HepG2 (cell line): ENCODE results near the gene IPO9. TPM values are rescaled to one million over a fixed set of nuclear protein-coding genes. Genes with fewer than 3 reads are reported as not detected.

Source experiments
- ATAC-seq: fragments of 200-7000 bp; cut with Tn5 transposase; 3 replicates; pipeline ENCODE4 v1.9.1; 2020; ENCODE audit warnings: mild to moderate bottlenecking, moderate library complexity
- BruUV-seq: library from RNA; stranded (reverse); fragments of 400-500 nt; replicated peaks from 2 replicates; lab custom pipeline; 2021; lab: Mats Ljungman, UMichigan
- CTCF ChIA-PET: fragments of 300-600 bp; formaldehyde crosslinking; extraction: SDS; loops from one replicate; lab custom pipeline; 2021; ENCODE audit warnings: low total read pairs, inconsistent platforms, low intra/inter-chr PET ratio; lab: Yijun Ruan, JAX
- POLR2A ChIA-PET: fragments of 350-600 bp; sonication (Branson Sonifier 250); formaldehyde crosslinking; loops from one replicate; lab custom pipeline; 2020; ENCODE audit warnings: antibody characterized with exemption, inconsistent platforms; lab: Yijun Ruan, JAX
- DNase-seq: peaks from one replicate; pipeline ENCODE4 v3.0.0-alpha.2; 2015; ENCODE audit warnings: low spot score
- FAIRE-seq: peaks from 3 replicates; lab custom pipeline; 2011; peaks lifted over from hg19 to GRCh38; lab: Jason Lieb, UNC
- H2AFZ ChIP-seq: one replicate; pipeline ENCODE4 v1.6.1; 2011; ENCODE audit warnings: low read length, inconsistent platforms
- H3K27ac ChIP-seq: fragments of 300-600 bp; 3 replicates; pipeline ENCODE4 v1.8.0; 2011; ENCODE audit warnings: mixed run types, mild to moderate bottlenecking, mixed read lengths, low read length, inconsistent platforms; ENCODE audit not compliant: insufficient read depth; ENCODE audit errors: extremely low read length
- H3K27me3 ChIP-seq, 2 experiments: fragments of 200-600 bp in 1 of 2; 2 replicates in 1 of 2; 3 replicates in 1 of 2; pipeline versions ENCODE4 v1.6.0 to v1.8.0; 2011; ENCODE audit warnings: low read length in 2 of 2, mild to moderate bottlenecking in 2 of 2, moderate library complexity in 2 of 2, inconsistent platforms in 1 of 2; ENCODE audit not compliant: insufficient read depth in 2 of 2, control insufficient read depth in 1 of 2
- H3K36me3 ChIP-seq, 2 experiments: fragments of 200-600 bp in 1 of 2; replicated peaks in 1 of 2; 2 replicates in 1 of 2; 3 replicates in 1 of 2; pipeline versions ENCODE4 v1.5.1 to v1.8.0; 2011; ENCODE audit warnings: low read length in 2 of 2, inconsistent platforms in 1 of 2; ENCODE audit not compliant: insufficient read depth in 2 of 2, control insufficient read depth in 1 of 2
- H3K4me1 ChIP-seq: 2 replicates; pipeline ENCODE4 v1.5.1; 2012; ENCODE audit warnings: low read length, inconsistent platforms; ENCODE audit not compliant: insufficient read depth
- H3K4me2 ChIP-seq: 2 replicates; pipeline ENCODE4 v1.6.0; 2011; ENCODE audit warnings: low read depth, low read length, inconsistent platforms
- H3K4me3 ChIP-seq, 3 experiments: fragments of 200-600 bp in 1 of 3; sonication (generic), shearing (Covaris generic) in 1 of 3; replicated peaks in 1 of 3; 2 replicates each; pipeline ENCODE4 v1.5.1; 2011 to 2016; ENCODE audit warnings: low read length in 3 of 3, inconsistent platforms in 2 of 3, low read depth in 2 of 3, mild to moderate bottlenecking in 2 of 3, control low read depth in 1 of 3, mixed read lengths in 1 of 3; ENCODE audit not compliant: insufficient read depth in 1 of 3
- H3K79me2 ChIP-seq: one replicate; pipeline ENCODE4 v1.6.1; 2011; ENCODE audit warnings: low read length, inconsistent platforms; ENCODE audit not compliant: insufficient read depth
- H3K9ac ChIP-seq: 2 replicates; pipeline ENCODE4 v1.6.0; 2011; ENCODE audit warnings: mild to moderate bottlenecking, low read depth, low read length, inconsistent platforms; ENCODE audit not compliant: insufficient read depth
- H3K9me3 ChIP-seq: 2 replicates; pipeline ENCODE4 v1.5.1; 2012; ENCODE audit warnings: mild to moderate bottlenecking, low read length
- H4K20me1 ChIP-seq: 2 replicates; pipeline ENCODE4 v1.6.0; 2011; ENCODE audit warnings: inconsistent platforms, mild to moderate bottlenecking, low read length, moderate library complexity; ENCODE audit not compliant: insufficient read depth
- CHD4 ChIP-seq: fragments of 200-600 bp; sonication (generic); IDR thresholded peaks from 2 replicates; pipeline ENCODE4 v1.7.0; 2017; ENCODE audit warnings: mild to moderate bottlenecking, low read length, borderline replicate concordance
- FOXA3 ChIP-seq: IDR thresholded peaks from 2 replicates; pipeline ENCODE4 v1.6.1; 2016; ENCODE audit warnings: missing genetic modification reagents, missing compliant biosample characterization
- HOXA3 ChIP-seq: sonication (generic); formaldehyde crosslinking; IDR thresholded peaks from 2 replicates; pipeline ENCODE4 v1.5.0; 2020; ENCODE audit warnings: missing genetic modification reagents
- ISL2 ChIP-seq: sonication (generic); formaldehyde crosslinking; IDR thresholded peaks from 2 replicates; pipeline ENCODE4 v1.5.0; 2020; ENCODE audit warnings: missing genetic modification reagents
- SAP130 ChIP-seq: IDR thresholded peaks from 2 replicates; pipeline ENCODE4 v1.6.1; 2016; ENCODE audit warnings: low read depth
- TBX2 ChIP-seq: sonication (generic); formaldehyde crosslinking; IDR thresholded peaks from 2 replicates; pipeline ENCODE4 v1.5.0; 2020; ENCODE audit warnings: missing genetic modification reagents, mild to moderate bottlenecking, borderline replicate concordance
- WIZ ChIP-seq: sonication (generic); formaldehyde crosslinking; IDR thresholded peaks from 2 replicates; pipeline ENCODE4 v1.5.1; 2020; ENCODE audit warnings: mild to moderate bottlenecking, missing genetic modification reagents
- ZNF746 ChIP-seq: sonication (generic); formaldehyde crosslinking; IDR thresholded peaks from 2 replicates; pipeline ENCODE4 v1.8.0; 2022; ENCODE audit warnings: mild to moderate bottlenecking, missing genetic modification reagents
- WGBS: methylation state at CpG from one replicate; pipeline ENCODE4 v1.1.6; 2017; ENCODE audit warnings: low lambda C conversion rate; 5-methylcytosine and 5-hydroxymethylcytosine counted together
- in situ Hi-C: cut with HindIII; loops from 2 replicates; pipeline ENCODE4 v1.10.0; 2017; ENCODE audit warnings: low pct_unique_long_range_greater_than_20kb; ENCODE audit not compliant: extremely low pct_ligation_motif_present
- intact Hi-C: fragments of 100-400 bp; cut with micrococcal nuclease; formaldehyde crosslinking; loops from one replicate; pipeline ENCODE4 v1.10.0; 2022; ENCODE audit not compliant: unreplicated experiment
- polyA plus RNA-seq, 8 experiments: library from polyadenylated mRNA; depleted of rRNA in 3 of 8; stranded (reverse) in 7 of 8; unstranded in 1 of 8; fragments of >200 nt; fragmentation: Illumina TruSeq in 4 of 8; extraction: Trizol in 4 of 8; gene quantifications; 2 replicates each; pipeline versions ENCODE4 v1.2.1 to v1.2.3, GENCODE V29; 2011 to 2016; ENCODE audit warnings: low read depth in 4 of 8, missing spikeins in 1 of 8, mixed read lengths in 1 of 8; ENCODE audit not compliant: insufficient read depth in 1 of 8
- total RNA-seq, 5 experiments: library from RNA; depleted of rRNA; stranded (reverse); fragments of >200 nt; fragmentation: Illumina TruSeq; extraction: Trizol; gene quantifications; 2 replicates each; pipeline ENCODE4 v1.2.3, GENCODE V29; 2016; ENCODE audit warnings: low read depth in 1 of 5
- TF ChIP-seq, protein P1 (sequence below): sonication (generic); formaldehyde crosslinking; IDR thresholded peaks from 2 replicates; pipeline ENCODE4 v1.5.0; 2020; ENCODE audit warnings: mild to moderate bottlenecking, missing genetic modification reagents, moderate library complexity
- TF ChIP-seq, protein P2 (sequence below): sonication (generic); formaldehyde crosslinking; IDR thresholded peaks from 2 replicates; pipeline ENCODE4 v1.9.0; 2021; ENCODE audit warnings: missing genetic modification reagents, borderline replicate concordance
- TF ChIP-seq, protein P3 (sequence below): sonication (generic); formaldehyde crosslinking; IDR thresholded peaks from 2 replicates; pipeline ENCODE4 v1.5.0; 2020; ENCODE audit warnings: mild to moderate bottlenecking, missing genetic modification reagents

The IPO9 gene
- total and polyA plus RNA-seq, 2 of the 13 experiments (the other 11 are each of a cell fraction or from before 2014, with no cell fraction given): 31.0 to 34.8 TPM

DNA sequence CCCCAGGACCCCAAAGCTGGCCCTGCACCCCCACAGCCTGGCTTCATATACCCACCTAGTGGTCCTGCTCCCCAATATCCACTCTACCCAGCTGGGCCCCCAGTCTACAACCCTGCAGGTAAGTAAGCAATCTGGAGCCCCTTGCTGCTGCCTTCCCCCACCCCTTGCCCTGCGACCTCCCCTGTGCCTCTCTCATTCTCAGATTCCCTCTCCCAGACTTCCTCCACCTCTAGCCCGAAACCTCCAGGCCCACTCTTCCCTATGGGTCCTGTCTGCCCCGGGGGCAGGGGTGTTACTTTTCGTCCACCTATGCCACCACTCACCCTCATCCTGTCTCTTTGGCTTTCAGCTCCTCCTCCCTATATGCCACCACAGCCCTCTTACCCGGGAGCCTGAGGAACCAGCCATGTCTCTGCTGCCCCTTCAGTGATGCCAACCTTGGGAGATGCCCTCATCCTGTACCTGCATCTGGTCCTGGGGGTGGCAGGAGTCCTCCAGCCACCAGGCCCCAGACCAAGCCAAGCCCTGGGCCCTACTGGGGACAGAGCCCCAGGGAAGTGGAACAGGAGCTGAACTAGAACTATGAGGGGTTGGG is 62.6 kb downstream of the IPO9 start:
- intact Hi-C loops (loop anchor here (10.0 kb wide), 1 partner anchor 223 kb away; no protein-coding TSS in a partner anchor), in situ Hi-C loops (loop anchor here (5.0 kb wide), 1 partner anchor 81 kb away; no protein-coding TSS in a partner anchor)
- POLR2A ChIA-PET: no interaction called here
- DNase-seq (no peak), ATAC-seq (no peak), FAIRE-seq (no peak)
- no peaks in the 10 kb centered on the region for H3K36me3 ChIP-seq
- H3K9me3 ChIP-seq: no peaks in the 10 kb centered on the region
- no peak overlapping the region for H3K27ac ChIP-seq
- no TSS peak for BruUV-seq
- CTCF ChIA-PET: no interaction called here
- 7% methylated on average over 5 of the region's 5 CpGs for WGBS
- no peaks in the 10 kb centered on the region for H4K20me1 ChIP-seq
- no peak overlapping the region for H3K4me2 ChIP-seq
- TF ChIP-seq TBX2: no peak
- H3K79me2 ChIP-seq: no peaks in the 10 kb centered on the region
- H3K9ac ChIP-seq: no peak overlapping the region
- peaks cover 4 to 36% of the 10 kb centered on the region in 2 experiments; a peak in 3 of 5 replicates for H3K27me3 ChIP-seq
- H3K4me1 ChIP-seq: peaks cover 16% of the 10 kb centered on the region
- H2AFZ ChIP-seq: no peak overlapping the region
- no peak overlapping the region for H3K4me3 ChIP-seq

DNA sequence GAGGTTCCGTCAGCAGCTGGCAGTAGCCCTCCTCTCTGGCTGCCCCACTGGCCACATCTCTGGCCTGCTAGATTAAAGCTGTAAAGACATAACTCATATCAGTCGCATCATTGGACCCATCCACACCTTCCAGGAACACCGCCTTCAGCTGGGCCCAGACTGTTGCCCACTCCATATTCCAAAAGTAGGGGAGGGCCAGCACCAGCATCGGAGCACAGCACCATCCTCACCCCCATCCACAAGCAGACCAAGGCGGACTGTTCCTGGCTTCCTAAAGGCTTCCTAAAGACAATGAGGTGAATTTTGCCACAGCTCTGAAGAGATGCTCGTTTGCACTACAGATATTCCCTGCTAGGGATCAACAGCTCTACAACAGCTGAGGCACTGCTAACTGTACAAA is 63.3 kb downstream of the IPO9 start:
- Histone ChIP-seq H3K4me1 (peaks cover 16% of the 10 kb centered on the region), H3K36me3 (no peaks in the 10 kb centered on the region), H3K79me2 (no peaks in the 10 kb centered on the region), H3K9me3 (no peaks in the 10 kb centered on the region), H2AFZ (no peak overlapping the region), H4K20me1 (no peaks in the 10 kb centered on the region), H3K4me2 (no peak overlapping the region), H3K27ac (no peak overlapping the region), H3K9ac (no peak overlapping the region), H3K4me3 (no peak overlapping the region), H3K27me3 (peaks cover 4 to 33% of the 10 kb centered on the region in 2 experiments; a peak in 3 of 5 replicates)
- BruUV-seq: no TSS peak
- WGBS: 54% methylated on average over 5 of the region's 6 CpGs
- in situ Hi-C loops (loop anchor here (5.0 kb wide), 1 partner anchor 80 kb away; no protein-coding TSS in a partner anchor), intact Hi-C loops (loop anchor here (10.0 kb wide), 1 partner anchor 223 kb away; no protein-coding TSS in a partner anchor)
- ChIA-PET POLR2A (no interaction called here), CTCF (no interaction called here)
- DNase-seq (no peak), ATAC-seq (no peak), FAIRE-seq (no peak)
- no peak for TF ChIP-seq CHD4
- TF ChIP-seq FOXA3 (CRISPR knock-in tag): no peak
- TF ChIP-seq ZNF746 (CRISPR knock-in tag): no peak
- no peak for TF ChIP-seq SAP130 (CRISPR knock-in tag)
- TF ChIP-seq ISL2 (CRISPR knock-in tag): no peak
- TF ChIP-seq, protein P1, sequence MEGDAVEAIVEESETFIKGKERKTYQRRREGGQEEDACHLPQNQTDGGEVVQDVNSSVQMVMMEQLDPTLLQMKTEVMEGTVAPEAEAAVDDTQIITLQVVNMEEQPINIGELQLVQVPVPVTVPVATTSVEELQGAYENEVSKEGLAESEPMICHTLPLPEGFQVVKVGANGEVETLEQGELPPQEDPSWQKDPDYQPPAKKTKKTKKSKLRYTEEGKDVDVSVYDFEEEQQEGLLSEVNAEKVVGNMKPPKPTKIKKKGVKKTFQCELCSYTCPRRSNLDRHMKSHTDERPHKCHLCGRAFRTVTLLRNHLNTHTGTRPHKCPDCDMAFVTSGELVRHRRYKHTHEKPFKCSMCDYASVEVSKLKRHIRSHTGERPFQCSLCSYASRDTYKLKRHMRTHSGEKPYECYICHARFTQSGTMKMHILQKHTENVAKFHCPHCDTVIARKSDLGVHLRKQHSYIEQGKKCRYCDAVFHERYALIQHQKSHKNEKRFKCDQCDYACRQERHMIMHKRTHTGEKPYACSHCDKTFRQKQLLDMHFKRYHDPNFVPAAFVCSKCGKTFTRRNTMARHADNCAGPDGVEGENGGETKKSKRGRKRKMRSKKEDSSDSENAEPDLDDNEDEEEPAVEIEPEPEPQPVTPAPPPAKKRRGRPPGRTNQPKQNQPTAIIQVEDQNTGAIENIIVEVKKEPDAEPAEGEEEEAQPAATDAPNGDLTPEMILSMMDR (CRISPR knock-in tag): no peak
- TF ChIP-seq, protein P2, sequence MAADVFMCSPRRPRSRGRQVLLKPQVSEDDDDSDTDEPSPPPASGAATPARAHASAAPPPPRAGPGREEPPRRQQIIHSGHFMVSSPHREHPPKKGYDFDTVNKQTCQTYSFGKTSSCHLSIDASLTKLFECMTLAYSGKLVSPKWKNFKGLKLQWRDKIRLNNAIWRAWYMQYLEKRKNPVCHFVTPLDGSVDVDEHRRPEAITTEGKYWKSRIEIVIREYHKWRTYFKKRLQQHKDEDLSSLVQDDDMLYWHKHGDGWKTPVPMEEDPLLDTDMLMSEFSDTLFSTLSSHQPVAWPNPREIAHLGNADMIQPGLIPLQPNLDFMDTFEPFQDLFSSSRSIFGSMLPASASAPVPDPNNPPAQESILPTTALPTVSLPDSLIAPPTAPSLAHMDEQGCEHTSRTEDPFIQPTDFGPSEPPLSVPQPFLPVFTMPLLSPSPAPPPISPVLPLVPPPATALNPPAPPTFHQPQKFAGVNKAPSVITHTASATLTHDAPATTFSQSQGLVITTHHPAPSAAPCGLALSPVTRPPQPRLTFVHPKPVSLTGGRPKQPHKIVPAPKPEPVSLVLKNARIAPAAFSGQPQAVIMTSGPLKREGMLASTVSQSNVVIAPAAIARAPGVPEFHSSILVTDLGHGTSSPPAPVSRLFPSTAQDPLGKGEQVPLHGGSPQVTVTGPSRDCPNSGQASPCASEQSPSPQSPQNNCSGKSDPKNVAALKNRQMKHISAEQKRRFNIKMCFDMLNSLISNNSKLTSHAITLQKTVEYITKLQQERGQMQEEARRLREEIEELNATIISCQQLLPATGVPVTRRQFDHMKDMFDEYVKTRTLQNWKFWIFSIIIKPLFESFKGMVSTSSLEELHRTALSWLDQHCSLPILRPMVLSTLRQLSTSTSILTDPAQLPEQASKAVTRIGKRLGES (CRISPR knock-in tag): no peak
- TF ChIP-seq WIZ (CRISPR knock-in tag): no peak
- TF ChIP-seq HOXA3 (CRISPR knock-in tag): no peak
- TF ChIP-seq, protein P3, sequence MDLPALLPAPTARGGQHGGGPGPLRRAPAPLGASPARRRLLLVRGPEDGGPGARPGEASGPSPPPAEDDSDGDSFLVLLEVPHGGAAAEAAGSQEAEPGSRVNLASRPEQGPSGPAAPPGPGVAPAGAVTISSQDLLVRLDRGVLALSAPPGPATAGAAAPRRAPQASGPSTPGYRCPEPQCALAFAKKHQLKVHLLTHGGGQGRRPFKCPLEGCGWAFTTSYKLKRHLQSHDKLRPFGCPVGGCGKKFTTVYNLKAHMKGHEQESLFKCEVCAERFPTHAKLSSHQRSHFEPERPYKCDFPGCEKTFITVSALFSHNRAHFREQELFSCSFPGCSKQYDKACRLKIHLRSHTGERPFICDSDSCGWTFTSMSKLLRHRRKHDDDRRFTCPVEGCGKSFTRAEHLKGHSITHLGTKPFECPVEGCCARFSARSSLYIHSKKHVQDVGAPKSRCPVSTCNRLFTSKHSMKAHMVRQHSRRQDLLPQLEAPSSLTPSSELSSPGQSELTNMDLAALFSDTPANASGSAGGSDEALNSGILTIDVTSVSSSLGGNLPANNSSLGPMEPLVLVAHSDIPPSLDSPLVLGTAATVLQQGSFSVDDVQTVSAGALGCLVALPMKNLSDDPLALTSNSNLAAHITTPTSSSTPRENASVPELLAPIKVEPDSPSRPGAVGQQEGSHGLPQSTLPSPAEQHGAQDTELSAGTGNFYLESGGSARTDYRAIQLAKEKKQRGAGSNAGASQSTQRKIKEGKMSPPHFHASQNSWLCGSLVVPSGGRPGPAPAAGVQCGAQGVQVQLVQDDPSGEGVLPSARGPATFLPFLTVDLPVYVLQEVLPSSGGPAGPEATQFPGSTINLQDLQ (CRISPR knock-in tag): no peak
